GM23248 (cell line): ENCODE data around the gene CD3D.

Experiments
- EZH2 ChIP-seq: fragments of 200-600 bp; sonication (generic); IDR thresholded peaks from 2 replicates; pipeline ENCODE4 v1.6.1; 2018; ENCODE audit warnings: antibody characterized with exemption, mild to moderate bottlenecking; ENCODE audit not compliant: insufficient read depth, poor library complexity, severe bottlenecking
- EZH2phosphoT487 ChIP-seq: fragments of 200-600 bp; sonication (generic); IDR thresholded peaks from 2 replicates; pipeline ENCODE4 v1.6.1; 2018; ENCODE audit warnings: antibody characterized with exemption, moderate library complexity, mild to moderate bottlenecking, low read depth; ENCODE audit not compliant: insufficient read depth

DNA sequence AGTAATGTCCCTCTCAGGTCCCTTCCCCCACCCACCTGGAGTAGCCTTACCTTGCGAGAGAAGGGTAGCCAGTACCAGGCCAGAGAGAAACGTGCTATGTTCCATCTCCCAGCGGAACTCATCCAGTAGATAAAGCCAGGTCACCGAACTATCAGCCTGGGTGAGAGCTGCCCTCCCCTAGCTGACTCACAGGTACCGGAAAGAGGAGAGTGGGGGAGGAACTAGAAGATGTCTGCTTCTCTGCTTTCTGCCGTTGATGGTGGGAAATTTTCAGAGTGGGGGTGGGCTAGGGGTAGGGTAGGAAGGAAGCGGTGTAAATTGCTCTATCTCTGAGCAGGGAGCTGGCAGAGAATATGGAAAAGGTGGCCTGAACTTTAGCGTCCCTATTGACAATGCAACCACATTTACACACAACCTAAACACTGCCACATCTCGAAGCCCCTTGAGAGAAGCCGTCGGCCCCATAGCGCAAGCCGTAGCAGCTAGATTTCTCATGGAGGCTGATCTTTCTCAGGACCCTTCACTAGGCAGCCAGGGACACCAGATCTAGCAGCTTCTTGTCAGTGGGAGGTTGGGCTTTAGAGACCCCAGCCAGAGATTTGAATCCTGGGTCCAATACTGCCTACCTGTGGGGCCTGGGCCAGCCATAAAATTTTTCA, at the start of gene CD3D:
- TF ChIP-seq EZH2 (no peak), EZH2phosphoT487 (no peak)
